ENCODE data around the gene IFITM1.
A peak's percentile ranks its signal among the peaks of the same experiment; 100 is the strongest.
"Not testable (repeated sequence)": the region's sequence is repeated elsewhere in the genome, so short reads cannot be mapped to it uniquely, and the experiment has no call there.

The IFITM1 gene

GRCh38 chr11:313787-314553, at the start of gene IFITM1:
TSS of gene IFITM1 (plus strand) at chr11:314040. CDS start at chr11:314171, 131 bp downstream.
- DNase-seq (ENCODE audit: low read depth in 2 of 2): peak; percentile 52 to 55

GRCh38 chr11:266676-267439, 47.0 kb upstream of the IFITM1 start:
- DNase-seq (ENCODE audit: low read depth in 2 of 2): no peak

DNA sequence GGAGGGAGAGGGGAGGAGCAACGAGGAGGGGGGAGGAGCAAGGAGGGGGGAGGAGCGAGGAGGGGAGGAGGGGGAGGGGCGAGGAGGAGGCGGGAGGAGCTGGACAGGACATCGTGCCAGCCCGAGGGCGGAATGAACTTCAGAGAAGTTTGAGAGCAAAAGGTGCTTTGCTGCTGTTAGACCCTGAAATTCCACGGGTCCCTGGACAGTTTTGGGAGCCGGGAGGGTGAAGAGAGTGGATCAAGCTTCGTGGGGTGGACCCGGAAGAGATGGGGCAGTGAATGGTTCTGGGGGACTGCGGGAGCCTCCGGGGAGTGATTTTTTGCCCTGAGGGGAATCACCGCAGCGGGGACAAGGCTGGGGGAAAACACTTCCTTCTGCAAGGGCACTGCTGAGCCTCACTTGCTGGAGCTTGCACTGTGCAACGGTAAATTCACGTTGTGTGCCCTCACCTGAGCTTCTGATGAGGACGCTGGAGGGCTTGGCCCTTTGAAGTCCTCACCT, 46.3 kb upstream of the IFITM1 start:
- DNase-seq (ENCODE audit: low read depth in 2 of 2): no peak

DNA sequence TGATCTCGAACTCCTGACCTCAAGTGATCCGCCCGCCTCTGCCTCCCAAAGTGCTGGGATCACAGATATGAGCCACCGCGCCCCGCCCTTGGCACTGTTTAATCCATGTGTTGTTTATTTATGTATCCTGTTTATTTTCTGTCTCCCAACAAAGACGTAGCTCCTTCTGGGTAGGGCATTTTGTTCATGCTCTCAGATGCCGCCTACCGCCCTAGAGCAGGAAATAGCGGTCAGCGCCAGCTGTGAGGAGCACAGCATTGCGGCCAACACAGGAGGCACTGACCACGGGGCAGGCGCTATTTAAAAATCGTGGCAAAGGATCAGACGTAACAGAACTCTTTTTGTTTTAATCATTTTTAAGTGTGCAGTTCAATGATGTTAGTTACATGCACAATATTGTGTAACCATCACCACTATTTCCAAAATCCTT, 45.1 kb upstream of the IFITM1 start:
- DNase-seq (ENCODE audit: low read depth in 2 of 2): not testable (repeated sequence)

DNA sequence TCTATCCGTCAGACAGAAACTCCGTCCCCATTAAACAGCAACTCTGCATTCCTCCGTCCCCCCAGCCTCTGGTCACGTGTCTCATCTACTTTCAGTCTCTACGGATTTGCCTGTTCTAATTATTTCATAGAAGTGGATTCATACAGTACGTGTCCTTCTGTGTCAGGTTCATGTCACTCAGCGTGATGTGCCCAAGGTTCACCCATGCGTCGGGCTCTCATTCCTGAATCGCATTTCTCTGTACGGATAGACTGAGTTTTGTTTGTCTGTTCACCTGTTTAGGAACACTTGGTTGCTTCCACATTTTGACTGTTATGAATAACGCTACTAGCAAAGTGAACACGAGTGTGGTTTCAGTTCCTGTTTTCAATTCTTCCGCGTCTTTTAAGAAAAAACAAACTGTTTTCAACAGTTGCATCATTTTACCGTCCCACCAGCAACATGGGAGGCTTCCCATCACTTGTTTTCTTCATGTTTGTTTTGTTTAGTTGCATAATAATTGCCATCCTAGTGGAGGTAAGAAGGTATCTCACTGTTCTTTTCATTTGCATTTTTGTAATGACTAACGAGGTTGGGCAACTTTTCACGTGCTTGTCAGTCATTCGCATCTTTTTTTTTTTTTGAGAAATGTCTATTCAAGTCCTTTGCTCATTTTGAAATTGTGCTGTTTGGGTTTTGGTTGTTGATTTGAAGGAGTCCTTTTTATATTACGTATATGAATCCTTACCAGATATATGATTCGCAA, 44.5 kb upstream of the IFITM1 start:
- no peak for DNase-seq (ENCODE audit: low read depth in 2 of 2)

DNA sequence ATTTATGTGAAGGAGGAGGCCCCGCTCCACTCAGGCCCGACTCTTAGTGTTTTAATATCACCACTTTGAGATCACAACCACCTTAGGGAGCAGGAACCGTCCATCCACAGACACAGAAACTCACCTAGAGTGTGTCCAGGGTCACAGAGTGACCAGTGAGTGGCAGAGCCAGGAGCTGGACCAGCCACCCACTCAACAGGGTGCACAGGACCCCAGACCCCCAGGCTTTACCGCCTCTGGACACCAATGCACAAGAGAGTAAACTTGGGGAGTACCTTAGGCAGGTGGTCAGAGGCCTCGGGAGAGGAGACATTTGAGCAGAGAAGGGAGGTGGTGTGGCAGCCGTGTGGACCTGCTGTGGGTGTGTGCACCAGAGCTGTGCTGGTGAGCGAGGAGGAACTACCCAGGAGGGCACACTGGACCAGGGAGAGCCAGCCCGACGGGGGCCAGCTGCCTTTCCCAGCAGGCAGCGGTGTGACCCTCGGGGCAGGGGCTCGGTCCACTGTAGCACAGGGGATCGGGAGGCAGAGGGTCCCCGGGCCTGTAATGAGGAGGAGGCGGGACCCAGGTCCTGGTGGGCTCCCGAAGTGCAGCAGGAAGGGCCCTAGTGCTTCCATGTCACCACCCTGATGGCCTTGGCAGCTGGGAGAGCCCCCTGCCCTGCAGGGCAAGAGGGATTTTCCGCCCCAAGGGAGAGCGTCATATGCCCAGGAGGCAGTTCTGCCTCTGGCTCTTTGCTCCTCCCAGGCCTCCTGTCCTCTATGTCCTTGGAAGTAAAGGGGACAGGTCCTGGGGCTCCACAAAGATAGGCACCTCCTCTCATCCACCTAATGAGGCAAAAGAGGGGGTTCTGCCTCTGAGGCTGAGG, 43.2 kb upstream of the IFITM1 start:
- no peak for DNase-seq (ENCODE audit: low read depth in 2 of 2)

- no peak for DNase-seq (ENCODE audit: low read depth in 2 of 2)
Measured at GRCh38 chr11:271319-271715, 42.5 kb upstream of the IFITM1 start.

DNA sequence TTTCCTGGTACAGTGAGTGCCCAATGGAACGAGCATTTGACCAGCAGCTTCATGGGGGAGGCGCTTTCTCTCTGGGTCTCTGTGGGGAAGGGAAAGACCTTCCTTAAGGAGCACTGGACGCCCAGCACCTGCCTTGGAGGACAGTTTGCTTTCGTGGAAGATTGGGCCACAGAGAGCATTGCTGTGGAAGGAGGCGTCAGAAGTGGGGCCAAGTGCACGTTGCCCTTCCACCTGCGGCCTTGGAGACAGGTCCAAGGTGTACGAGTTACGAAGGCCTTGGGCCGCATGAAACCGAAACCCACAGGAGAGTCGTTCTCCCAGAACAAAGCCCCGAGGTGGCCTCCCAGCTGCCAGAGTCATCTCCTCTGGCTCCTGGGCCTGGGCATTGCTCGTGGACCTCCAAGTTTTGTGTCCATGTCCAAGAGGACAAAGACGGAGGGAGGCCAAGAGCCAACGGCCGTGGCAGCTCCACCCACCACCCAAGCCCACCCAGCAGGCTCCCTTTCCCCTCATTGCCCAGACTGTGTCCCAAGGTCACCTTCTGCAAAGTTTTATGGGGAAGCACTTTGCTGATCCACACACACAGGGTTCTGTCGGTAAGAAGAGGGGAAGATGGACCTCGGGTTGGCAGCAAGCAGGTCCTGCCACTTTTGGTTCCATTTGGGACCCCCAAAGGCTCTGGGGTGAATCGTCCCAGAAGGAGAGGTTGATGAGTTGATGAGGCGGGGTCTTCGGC, 41.5 kb upstream of the IFITM1 start:
- no peak for DNase-seq (ENCODE audit: low read depth in 2 of 2)

DNA sequence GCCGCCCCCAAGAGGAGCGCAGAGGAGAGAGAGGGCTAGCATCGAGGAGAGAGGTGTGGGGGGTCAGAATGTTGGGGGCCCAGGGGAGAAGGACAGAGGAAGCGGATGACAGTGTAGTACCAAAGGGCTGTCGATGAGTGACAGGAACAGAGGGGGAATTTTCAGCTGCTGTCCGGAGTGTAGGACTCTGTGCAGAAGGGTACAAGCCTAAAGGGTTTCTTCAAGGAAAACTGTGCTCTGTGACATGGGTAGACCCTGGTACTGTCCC, 41.0 kb upstream of the IFITM1 start:
- no peak for DNase-seq (ENCODE audit: low read depth in 2 of 2)

GRCh38 chr11:276219-276618, 37.6 kb upstream of the IFITM1 start:
- no peak for DNase-seq (ENCODE audit: low read depth in 2 of 2)

DNA sequence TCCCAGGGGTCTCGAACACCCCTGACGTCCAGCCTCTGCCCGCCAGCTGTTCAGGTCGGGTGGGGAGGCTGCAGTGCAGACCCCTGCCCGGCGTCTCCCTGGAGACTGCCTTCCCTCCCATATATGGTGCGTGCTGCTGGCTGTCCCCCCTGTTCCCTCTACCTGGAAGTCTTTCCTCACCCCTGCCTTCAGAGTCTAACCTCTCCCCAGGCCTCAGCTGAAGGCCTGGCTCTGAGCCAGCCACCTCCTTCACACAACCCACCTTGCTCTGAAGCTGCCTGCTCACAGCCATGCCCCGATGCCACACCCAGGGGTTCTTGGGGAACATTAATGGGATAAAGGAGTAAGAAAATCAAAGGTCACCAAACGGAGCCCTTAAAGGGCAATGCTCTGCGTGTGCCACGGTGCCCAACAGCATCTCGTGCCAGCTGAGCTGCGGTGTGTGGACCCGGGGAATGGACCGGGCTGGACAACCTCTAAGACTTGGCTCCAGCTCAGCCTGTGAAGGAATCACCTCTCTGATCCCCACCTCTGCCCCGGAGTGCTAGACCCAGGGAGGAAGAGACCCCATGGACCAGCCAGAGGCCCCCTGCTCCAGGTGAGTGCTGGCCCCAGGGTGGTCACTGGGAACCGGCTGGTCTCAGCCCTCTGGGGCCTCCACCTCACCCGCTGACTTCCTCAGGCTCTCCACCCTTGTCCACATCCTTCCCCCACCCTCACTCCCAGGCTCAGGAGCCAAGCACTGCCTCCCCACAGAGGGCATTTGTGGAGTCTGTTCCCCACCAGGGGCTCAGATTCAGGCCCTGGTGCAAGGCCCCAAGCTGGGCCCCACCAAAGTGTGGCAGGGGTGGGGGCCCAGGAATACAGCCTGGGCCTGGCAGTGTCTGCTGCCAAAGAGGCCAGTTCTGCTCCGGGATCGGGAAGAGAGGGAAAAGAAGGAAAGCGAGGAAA, 35.6 kb upstream of the IFITM1 start, which contains the start of gene NLRP6:
Gene NLRP6 (plus strand): TSS at position 407 of the 951 bp plus-strand sequence. CDS start 163 bp downstream, at position 570.
- DNase-seq (ENCODE audit: low read depth in 2 of 2): no peak

DNA sequence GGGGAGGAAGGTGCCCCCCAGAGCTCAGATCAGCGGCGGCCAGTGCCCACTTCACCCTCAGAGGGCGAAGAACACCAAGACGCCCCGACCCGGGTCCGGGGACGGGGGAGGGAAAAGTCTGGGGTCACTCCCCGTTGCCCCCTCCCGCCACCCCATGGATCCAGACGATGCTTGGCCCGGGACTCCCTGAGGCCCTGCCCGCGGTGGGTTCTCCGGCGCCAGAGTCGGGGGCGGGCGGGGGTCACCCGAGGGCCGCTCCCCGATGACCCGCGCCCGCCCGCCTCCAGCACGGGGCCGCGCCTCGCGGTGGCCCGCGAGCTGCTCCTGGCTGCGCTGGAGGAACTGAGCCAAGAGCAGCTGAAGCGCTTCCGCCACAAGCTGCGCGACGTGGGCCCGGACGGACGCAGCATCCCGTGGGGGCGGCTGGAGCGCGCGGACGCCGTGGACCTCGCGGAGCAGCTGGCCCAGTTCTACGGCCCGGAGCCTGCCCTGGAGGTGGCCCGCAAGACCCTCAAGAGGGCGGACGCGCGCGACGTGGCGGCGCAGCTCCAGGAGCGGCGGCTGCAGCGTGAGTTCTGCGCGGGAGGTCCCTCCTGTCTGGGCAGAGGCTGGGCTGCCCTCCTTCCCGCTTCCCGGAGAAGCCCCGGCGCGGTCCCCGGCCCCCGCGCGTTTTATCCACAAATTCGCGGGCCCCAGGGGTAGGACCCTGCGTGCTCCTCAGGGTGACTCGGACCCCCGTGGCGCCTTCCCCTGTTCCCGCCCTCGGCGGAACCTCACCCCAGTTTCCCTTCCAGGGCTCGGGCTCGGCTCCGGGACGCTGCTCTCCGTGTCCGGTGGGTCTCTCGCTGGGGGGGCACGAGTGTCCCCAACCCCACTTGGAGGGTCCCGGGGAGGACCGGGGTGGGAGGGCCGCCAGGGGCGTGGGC, 34.5 kb upstream of the IFITM1 start:
- no peak for DNase-seq (ENCODE audit: low read depth in 2 of 2)

GRCh38 chr11:279966-280705, 33.7 kb upstream of the IFITM1 start:
- no peak for DNase-seq (ENCODE audit: low read depth in 2 of 2)

GRCh38 chr11:280706-281485, 32.9 kb upstream of the IFITM1 start:
- no peak for DNase-seq (ENCODE audit: low read depth in 2 of 2)

GRCh38 chr11:281486-282161, 32.2 kb upstream of the IFITM1 start:
- DNase-seq (ENCODE audit: low read depth in 2 of 2): no peak

DNA sequence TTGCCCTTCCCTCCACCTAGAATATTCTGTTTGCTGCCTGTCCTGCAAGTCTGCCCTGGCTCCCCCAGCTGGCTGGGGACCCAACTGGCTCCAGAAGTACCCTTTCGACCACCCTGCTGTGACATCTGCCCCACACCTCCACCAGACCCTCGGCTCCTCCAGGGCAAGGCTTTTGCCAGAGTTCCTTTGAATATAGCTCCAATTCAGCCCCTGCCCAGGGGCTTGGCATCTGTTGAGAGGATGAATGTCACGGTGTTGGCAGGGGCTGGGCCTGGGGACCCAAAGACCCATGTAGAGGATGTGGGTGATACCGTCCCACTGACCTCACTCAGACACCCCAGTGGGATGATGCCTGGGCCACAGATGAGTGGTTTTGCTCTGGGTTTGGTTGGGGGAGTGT, 31.7 kb upstream of the IFITM1 start:
- no peak for DNase-seq (ENCODE audit: low read depth in 2 of 2)
